Transverse colon (tissue), 4 donors: ENCODE results near the gene C2orf68.
"Not testable (repeated sequence)": the region's sequence is repeated elsewhere in the genome, so short reads cannot be mapped to it uniquely, and the experiment has no call there.

Experiments used
- CTCF ChIP-seq, 5 experiments: fragments of 200-600 bp in 3 of 5; fragments of 450-650 bp in 2 of 5; sonication (generic) in 3 of 5; IDR thresholded peaks; 1 replicate in 2 of 5; 2 replicates in 3 of 5; pipeline ENCODE4 v1.5.1; 2016 to 2017; ENCODE audit warnings: antibody characterized with exemption in 5 of 5, inconsistent platforms in 3 of 5, mild to moderate bottlenecking in 2 of 5, moderate library complexity in 1 of 5
- POLR2AphosphoS5 ChIP-seq, 3 donors: sonication (generic); formaldehyde crosslinking; IDR thresholded peaks; one replicate each; pipeline ENCODE4 v1.6.1; 2016; ENCODE audit warnings: antibody characterized with exemption in 3 of 3

GRCh38 chr2:85660301-85660700 lies 48.4 kb upstream of the C2orf68 start:
- TF ChIP-seq CTCF, POLR2AphosphoS5 (IDR thresholded peaks at IDR 0.05): not testable (repeated sequence)
